NCI-H2081 treated with DMSO at 0.1 percent for 48 hours (cell line): ENCODE results near the gene BGN.

Experiments used
- DNase-seq: peaks from one replicate; lab custom pipeline; 2025; lab: John Stamatoyannopoulos, UW

BGN gene

DNA sequence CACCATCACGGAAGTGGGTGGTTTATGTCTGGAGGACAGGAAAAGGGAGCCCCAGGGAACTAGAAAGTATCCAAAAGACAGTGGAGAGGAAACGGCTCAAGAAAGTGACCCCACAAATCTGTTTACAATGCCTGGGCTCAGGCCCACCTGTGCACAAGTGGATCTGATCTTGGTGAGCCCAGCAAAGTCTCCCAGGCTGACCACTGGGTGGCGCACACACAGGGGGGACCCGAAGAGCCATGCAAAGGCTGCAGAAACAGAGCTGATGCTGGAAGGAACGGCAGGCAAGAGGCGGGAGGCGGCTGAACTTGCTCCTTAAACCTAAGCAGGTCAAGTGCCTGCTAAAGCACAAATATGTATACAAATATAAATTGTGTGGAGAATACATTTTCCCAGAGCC, 34.0 kb upstream of the BGN start:
- no peak for DNase-seq

- no peak for DNase-seq
Observed at GRCh38 chrX:153462291-153462690, 32.5 kb upstream of the BGN start.

GRCh38 chrX:153463031-153463430, 31.7 kb upstream of the BGN start:
- DNase-seq: no peak

DNA sequence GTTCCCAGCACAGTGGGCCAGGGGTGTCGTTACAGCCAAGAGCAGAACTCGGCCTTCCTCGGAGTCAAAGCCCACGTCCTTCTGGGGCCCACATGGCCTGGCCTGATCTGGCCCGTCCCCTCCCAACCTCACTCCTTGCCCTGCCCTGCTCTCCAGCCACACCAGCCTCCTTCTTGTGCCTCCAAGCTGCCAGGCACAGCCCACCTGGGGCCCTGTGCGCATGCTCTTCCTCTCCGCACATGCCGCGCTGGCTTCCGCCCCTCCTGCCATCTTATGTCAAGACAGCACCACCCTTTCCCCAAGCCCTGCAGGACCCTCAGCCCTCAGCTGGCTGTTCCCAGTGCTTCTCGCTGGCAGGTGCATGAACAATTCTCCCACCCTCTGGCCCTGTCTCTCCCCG, 31.2 kb upstream of the BGN start:
- DNase-seq: no peak

DNA sequence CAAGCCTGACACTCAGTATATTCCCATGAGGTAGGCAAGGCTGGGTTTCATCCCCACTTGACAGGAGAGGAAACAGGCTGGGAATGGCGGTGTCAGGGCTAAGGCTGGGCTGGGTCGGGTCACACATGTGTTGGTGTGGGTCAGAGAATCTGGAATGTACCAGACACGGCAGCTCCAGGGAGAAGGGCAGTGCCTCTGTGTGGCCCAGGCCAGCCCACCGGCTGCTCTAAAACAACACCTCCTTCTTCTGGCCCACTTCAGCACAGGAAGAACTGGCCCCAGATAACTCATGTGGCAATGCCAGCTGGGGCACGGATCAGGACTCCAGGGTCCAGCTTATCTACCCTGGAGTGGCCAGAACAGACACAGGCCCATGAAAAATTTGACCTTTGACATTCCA, 30.7 kb upstream of the BGN start:
- DNase-seq: no peak

DNA sequence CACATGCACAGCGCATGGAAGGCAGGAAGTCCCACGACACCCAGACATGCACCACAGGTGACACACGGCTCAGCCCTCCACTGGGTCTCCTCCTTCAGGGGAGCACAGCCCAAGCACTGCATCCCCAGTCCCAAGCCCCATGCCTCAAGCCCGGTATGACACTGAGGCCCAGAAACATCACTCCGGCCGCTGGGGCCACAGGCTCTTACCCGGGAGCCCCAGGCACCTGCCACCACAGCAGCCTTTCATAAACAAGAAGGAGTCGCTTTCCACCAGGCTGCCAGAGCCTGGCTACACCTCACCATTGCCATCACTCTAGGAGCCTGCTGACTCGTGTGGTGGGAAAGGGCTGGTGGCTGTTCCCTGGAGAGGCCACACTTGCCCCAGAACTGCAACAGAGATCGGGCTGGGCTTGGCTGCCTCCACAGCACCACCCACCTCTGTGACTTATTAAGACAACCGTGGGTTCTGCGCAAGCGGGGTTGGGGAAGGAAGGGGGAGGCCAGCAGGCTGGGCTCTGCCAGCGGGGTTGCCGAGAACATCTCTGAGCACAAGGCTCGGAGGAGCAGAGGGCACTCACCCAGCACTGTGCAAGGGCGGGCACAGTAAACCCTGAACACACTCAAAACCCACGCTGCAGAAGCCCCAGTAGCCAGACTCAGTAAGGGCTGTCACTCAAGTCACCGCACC, 28.9 kb upstream of the BGN start:
- DNase-seq: no peak

- no peak for DNase-seq
Observed at GRCh38 chrX:153468008-153468580, 26.7 kb upstream of the BGN start.

DNA sequence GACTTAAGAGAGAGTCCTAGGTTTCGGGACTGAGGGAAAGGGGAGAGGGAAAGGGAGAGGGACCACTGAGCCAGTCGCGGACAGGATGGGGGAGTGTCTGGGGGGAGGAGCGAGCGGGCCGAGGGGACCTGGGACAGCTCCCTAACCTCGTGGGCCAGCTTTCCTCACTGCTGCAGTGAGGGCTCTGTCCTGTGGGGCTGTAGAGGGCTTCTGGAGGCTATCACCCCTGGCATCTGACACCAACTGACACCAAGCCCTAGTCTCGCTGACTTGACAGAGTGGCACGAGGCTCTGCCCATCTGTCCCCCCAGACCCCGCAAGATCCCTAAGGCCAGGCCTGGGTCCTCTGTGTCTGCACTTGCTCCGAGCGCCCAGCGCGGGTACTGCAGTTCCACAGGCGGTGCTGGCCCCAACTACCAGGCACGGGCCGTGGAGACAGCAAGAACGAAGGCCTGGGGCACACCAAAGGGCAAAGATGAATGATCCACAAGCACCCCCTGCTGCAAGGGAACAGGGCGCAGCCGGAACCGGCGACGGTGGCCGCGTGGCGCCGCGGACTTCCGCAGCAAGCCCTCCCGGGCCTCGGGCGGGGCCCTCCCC, 24.9 kb upstream of the BGN start:
- DNase-seq: no peak

DNA sequence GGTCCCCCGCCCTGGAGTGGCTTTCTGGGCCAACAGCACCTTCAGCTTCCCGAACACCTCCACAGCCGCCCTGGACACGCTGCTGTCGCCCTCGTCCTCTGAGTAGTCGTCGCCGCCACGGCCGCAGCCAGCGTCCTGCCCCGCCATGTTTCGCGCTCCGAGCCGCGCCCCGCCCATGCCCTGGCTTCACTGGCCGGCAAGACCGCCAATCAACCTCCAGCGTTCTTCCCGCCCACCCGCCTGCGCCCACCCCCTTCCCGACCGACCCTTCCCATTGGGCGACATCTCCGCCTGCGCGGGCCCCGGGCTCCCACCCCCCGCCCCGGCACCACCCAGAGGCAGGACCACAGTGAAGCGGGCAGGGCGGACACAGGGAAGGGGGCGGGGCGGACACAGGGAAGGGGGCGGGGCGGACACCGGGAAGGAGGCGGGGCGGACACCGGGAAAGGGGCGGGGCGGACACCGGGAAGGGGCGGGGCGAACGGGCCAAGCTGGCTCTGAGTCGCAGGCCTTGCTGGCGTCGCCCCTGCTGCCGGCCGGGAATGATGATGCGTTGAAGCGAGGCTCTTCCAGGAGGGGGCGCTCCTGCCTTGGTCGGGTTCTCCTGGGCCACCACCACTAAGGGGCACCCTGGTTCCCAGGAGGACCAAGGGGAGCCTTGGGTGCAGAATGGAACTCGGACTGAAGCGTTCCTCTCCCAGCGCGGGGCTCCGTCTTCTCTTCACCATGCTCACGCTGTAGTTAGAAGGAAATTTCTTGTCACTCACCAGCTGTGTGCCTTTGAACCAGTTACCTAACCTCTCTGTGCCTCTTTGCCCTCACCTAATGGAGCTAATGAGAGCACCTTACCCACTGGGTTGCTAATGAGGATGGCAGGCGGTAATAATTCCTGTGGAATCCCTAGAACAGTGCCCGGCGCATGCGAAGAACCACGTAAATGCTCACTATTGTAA, 24.1 kb upstream of the BGN start, which contains the start of gene HAUS7:
TSS of gene HAUS7 (minus strand) at position 166 of the 953 bp plus-strand sequence. CDS start at position 147, 19 bp downstream.
- DNase-seq: peak; percentile 39

DNA sequence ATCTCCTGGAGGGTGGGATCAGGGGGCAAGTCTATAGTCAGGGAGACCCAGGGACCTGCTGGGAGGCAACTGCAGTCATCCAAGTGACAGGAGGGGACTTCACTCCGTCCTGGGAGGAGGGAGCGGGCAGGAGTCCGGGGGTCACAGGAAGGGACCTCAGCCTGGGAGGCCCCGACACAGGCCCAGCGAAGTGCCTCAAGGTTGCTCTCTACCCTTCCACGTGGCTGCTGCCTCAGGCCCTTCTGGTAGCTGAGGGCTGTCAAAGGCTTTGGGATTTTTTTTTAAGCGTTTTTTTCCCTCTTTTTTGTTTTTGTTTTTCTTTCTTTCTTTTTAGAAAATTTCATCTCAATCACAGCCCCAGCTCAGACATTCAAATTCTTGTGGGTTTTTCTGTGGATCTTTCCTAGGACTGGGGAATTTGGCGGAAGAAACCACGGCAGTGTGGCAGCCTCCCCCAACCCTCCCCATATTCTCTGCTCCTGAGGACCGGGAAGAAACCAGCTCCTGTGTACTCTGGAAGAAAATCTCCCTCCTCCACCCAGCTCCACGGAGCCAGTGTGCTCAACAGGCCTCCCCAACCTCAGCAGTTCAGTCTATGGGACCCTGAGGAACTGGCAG, 23.0 kb upstream of the BGN start:
- DNase-seq: no peak

DNA sequence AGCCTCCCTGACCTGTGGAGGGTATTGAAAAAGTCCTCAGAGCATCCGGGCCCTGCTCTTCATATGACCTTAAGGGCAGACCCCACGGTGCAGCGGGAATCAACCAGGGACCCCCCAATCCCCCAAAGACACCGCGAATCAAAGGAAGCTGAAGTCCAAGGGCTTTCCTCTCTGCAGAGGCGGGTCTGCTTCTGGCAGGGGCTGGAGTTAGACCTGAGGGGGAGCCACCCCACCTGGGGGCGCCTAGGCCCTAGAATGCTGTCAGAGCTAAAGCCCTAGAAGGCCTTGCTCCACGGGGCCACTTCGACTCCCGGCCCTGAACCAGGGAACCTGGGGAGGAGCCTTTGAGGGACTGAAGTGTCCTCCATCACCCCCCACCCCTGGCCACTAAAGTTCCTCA, 21.7 kb upstream of the BGN start:
- DNase-seq: no peak

DNA sequence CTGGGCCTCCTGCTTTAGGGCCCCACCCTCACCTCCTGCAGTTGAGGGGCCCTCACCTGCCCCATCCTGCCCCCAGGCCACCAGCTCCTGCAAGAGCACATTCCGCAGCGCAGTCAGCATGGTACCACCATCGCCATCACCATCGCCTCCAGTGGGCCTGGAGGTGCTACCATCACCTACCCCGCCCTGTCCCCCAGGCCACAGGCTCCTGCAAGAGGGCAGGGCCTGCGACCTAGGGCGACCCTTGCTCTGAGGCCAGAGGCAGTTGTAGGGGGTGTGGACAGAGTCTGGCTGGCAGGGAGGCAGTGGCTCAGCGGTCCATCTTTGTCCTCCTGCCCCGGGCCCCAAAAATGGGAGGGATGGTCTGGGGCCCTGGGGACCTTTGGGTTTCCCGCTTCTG, 20.5 kb upstream of the BGN start:
- no peak for DNase-seq

DNA sequence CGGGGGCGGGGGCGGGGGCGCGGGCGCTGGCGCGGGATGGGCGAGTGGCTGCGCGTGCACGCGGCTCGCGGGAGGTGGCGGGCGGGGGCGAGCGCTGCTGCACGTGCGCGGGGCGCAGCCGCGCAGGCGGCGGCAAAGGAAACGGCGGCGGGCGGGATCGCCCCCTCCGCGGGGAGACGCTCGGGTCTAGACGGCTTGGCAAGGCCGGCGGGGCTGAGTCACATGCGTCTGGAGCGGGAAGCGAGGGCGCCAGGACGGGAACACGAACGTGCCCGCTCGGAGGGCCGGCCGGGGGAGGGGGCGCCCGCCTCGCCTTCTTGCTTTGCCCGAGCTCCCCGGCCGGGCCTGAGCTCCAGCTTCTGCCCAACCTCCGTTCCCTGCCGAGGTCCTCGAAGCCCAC, 20.1 kb upstream of the BGN start:
- no peak for DNase-seq

DNA sequence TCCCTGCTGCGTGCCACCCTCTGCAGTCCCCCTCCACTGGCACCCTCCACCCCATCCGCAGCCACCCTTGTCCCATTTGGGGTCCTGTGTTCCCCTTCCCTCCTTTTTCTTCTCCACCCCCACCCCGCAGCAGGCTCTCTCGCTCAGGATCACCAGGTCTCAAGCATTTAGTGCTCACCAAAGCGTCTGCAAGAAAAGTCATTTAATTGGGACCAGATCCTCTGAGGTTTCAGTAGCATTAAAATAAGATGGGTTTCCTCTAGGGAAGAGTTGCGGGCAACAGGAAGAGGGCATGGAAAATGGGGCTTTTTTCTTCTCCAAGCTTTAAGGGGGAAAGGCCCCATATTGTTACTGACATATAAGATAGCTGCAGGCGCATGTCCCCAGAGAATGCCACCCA, 19.5 kb upstream of the BGN start:
- no peak for DNase-seq

DNA sequence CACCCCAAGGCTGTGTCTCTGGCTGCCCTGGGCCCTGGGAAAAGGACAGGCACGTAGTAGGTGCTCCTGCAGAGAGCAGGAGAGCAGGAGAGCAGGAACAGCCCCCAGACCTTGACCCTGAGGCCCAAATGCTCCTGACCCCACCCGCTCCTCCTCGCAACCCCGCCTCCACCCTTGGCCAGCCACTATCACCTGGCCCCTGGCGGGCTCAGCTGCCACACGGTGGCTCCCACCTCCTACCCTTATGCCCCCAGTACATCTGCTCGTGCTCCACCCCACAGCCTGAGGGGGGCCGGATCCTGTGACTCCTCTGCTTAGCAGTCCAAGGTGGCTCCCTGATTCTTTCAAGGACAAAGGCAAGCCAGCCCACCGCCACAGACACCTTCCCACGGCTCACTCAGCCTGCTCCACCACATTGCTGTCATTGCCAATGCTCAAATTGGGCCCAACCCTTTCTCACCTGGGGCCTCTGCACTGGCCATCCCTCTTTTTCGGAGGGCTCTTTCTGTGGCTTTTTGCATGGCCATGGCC, 19.0 kb upstream of the BGN start:
- DNase-seq: no peak

DNA sequence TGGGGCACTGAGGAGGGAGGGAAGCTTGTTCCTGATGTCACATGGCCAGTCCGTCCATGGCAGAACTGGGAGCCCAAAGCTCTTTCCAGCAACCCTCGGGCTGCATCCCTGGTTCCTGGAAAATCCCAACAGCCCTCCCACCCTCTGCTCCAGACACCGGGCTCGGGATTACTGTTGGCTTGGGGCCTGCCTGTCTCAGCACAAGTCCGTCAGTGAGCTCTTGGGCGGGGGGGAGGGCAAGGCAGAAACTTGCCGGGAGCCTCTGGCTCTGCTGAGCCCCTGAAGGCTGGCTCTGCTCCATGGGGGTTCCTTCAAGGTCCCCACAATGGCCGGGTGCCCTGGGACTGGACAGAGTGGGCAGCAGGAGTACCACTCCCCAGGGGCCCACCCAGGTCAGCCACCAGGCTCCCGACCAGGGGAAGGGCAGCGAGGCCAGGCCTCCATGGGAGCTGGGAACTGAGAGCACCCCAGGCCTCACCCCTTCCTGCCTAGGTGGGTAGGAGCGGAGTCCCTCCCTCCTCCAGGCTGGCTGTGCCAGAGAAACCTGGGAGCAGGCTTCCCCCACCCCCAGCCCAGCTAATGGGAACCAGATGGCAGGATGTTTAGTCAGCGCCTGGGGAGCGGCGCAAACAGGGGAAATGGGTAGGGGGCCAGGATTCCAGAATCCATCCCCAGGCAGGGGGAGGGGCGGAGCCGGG, 18.0 kb upstream of the BGN start:
- no peak for DNase-seq

DNA sequence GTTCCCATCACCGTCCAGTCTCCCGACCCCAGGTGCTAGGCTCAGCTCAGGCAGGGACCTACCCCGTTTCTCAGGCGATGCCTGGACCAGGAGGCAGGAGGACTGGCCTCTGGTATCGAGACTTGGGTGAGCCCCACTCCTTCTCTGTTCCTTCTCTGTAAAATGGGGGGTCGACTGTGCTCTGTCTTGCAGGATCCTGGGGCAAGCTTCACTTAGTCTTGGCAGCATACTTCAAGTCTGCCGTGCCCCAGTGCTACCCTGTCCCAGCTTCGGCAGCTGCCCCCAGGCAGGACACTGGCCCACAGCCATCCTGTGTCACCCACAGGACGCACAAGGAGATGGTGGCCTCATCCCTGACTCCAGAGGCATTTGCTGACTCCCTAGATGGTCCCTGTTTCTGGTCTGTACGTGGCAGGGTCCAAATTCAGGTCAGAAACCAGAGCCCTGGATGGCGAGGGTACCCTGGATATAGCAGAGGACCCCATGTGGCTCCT, 17.4 kb upstream of the BGN start:
- DNase-seq: no peak

DNA sequence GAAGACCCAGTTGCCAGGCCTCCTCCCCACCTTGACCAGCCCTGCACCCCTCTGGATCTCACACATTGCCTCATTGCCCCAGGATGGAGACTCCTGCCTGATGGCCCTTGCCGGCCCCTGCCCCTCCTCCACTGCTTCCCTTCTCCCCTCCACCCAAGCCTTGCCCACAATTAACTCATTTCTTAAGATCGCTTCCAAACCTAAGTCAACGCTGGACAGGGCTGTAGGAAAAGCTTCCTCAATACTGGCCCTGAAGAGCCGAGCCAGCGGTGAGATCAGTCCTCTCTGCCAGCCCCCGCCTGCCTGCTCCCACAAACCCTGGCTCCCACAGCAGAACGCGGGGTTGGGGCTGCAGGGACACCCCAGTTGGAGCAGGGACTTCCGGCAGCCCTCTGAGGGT, 16.9 kb upstream of the BGN start:
- no peak for DNase-seq

GRCh38 chrX:153478746-153479145, 16.0 kb upstream of the BGN start:
- DNase-seq: no peak

DNA sequence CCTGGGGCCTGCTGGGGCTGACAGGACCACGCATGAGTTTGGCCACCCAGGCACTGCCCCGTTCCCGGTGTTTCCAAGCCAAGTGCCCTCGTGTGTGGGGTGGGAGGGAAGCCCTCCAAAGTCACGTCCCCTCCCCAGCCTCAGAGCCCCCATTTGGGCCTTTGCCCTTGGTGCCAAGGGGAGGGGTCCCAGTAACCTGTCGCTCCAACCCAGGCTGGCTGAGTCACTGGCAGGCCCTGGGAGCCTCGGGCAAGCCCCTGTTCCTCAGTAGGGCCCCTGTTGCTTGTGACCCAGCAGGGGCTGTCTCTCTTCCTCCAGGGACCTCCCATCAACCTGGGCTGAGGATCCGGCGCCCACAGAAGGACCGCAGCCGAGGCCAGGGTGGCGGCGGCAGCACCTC, 13.7 kb upstream of the BGN start:
- DNase-seq: no peak

GRCh38 chrX:153482376-153483015, 12.3 kb upstream of the BGN start:
- no peak for DNase-seq
